A673 (cell line): ENCODE results near the gene ARFIP1. TPM values are rescaled to one million over a fixed set of nuclear protein-coding genes. Genes with fewer than 3 reads are reported as not detected.
"Not testable (repeated sequence)": the region's sequence is repeated elsewhere in the genome, so short reads cannot be mapped to it uniquely, and the experiment has no call there.

Experiments
- BruUV-seq: library from RNA; stranded (reverse); fragments of 400-500 nt; replicated peaks from 2 replicates; lab custom pipeline; 2021; lab: Mats Ljungman, UMichigan
- CTCF ChIA-PET: fragments of 300-600 bp; sonication (Branson Sonifier 250); formaldehyde crosslinking; loops from one replicate; lab custom pipeline; 2022; ENCODE audit warnings: antibody characterized with exemption; lab: Charles Lee
- POLR2A ChIA-PET: fragments of 300-600 bp; sonication (Branson Sonifier 250); formaldehyde crosslinking; loops from one replicate; lab custom pipeline; 2022; ENCODE audit warnings: antibody characterized with exemption; ENCODE audit not compliant: low non-redundant PET; lab: Charles Lee
- DNase-seq: peaks from one replicate; pipeline ENCODE4 v3.0.0-alpha.2; 2015; ENCODE audit warnings: low spot score
- H3K27ac ChIP-seq: fragments of 200-600 bp; sonication (generic); 2 replicates; pipeline ENCODE4 v1.5.1; 2016; ENCODE audit warnings: mixed run types, low read depth, mild to moderate bottlenecking, mixed read lengths, antibody characterized with exemption, low read length; ENCODE audit not compliant: poor library complexity, severe bottlenecking
- H3K27me3 ChIP-seq: fragments of 200-600 bp; sonication (generic); replicated peaks from 2 replicates; pipeline ENCODE4 v1.6.1; 2017; ENCODE audit warnings: mixed run types, low read depth, mild to moderate bottlenecking, mixed read lengths, antibody characterized with exemption, low read length; ENCODE audit not compliant: insufficient read depth, poor library complexity
- H3K36me3 ChIP-seq: fragments of 200-600 bp; sonication (generic); 2 replicates; pipeline ENCODE4 v1.6.1; 2016; ENCODE audit warnings: mixed run types, mild to moderate bottlenecking, mixed read lengths, antibody characterized with exemption, low read length; ENCODE audit not compliant: insufficient read depth, poor library complexity, severe bottlenecking
- H3K4me1 ChIP-seq: fragments of 200-600 bp; sonication (generic); 2 replicates; pipeline ENCODE4 v1.6.1; 2017; ENCODE audit warnings: mixed run types, mild to moderate bottlenecking, mixed read lengths, antibody characterized with exemption, low read length; ENCODE audit not compliant: insufficient read depth, poor library complexity, severe bottlenecking
- H3K4me3 ChIP-seq: fragments of 200-600 bp; sonication (generic); 2 replicates; pipeline ENCODE4 v1.5.1; 2016; ENCODE audit warnings: low read depth, mixed run types, mild to moderate bottlenecking, mixed read lengths, low read length; ENCODE audit not compliant: poor library complexity, severe bottlenecking
- H3K9me3 ChIP-seq: fragments of 200-600 bp; sonication (generic); 2 replicates; pipeline ENCODE4 v1.6.1; 2016; ENCODE audit warnings: mixed run types, low read depth, mild to moderate bottlenecking, mixed read lengths, antibody characterized with exemption, low read length; ENCODE audit not compliant: poor library complexity, severe bottlenecking
- EZH2 ChIP-seq: fragments of 200-600 bp; sonication (generic); IDR thresholded peaks from 2 replicates; pipeline ENCODE4 v1.6.1; 2017; ENCODE audit warnings: borderline replicate concordance, low read depth, mild to moderate bottlenecking, mixed read lengths, antibody characterized with exemption, low read length; ENCODE audit not compliant: poor library complexity, severe bottlenecking
- intact Hi-C: fragments of 100-400 bp; cut with micrococcal nuclease; formaldehyde crosslinking; loops from one replicate; pipeline ENCODE4 v1.10.0; 2022; ENCODE audit not compliant: unreplicated experiment
- total RNA-seq: library from RNA; stranded (reverse); gene quantifications from 2 replicates; pipeline ENCODE4 v1.2.3, GENCODE V29; 2021
- TF ChIP-seq, protein P1 (sequence below): fragments of 300-800, 200-600 bp; sonication (generic); conservative IDR thresholded peaks from 2 replicates; pipeline ENCODE4 v1.5.1; 2017; ENCODE audit warnings: low read depth, mild to moderate bottlenecking, antibody characterized with exemption, low read length, moderate library complexity, mixed read lengths

The ARFIP1 gene
- total RNA-seq, 1 experiment from 2014 or later: 30.4 TPM

DNA sequence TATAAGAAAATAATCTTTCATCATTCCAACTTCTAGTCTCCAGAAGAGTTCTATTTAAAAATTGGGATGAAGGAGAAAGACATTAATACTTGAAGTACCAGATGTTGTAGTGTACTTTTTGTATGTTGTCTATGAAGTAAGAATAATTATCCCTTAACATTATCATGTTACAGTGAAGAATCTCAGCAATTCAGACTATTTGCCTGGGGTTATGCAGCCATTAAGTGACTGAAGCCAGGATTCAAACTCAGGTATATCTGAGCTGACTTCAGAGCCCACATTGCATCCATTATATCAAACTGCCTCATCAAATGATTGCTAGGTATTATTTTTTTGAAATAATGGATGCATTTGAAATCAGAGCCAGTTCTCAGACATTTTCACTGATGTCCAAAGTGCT, 80.3 kb downstream of the ARFIP1 start:
- POLR2A ChIA-PET: no interaction called here
- no peaks in the 10 kb centered on the region for H3K27me3 ChIP-seq
- intact Hi-C loops: no loop called here
- CTCF ChIA-PET: no interaction called here
- no peak overlapping the region for H3K27ac ChIP-seq
- H3K4me1 ChIP-seq: peaks cover 6% of the 10 kb centered on the region
- no TSS peak for BruUV-seq
- no peak overlapping the region for H3K4me3 ChIP-seq
- no peak for DNase-seq
- no peaks in the 10 kb centered on the region for H3K36me3 ChIP-seq
- H3K9me3 ChIP-seq: no peaks in the 10 kb centered on the region
- TF ChIP-seq, protein P1, sequence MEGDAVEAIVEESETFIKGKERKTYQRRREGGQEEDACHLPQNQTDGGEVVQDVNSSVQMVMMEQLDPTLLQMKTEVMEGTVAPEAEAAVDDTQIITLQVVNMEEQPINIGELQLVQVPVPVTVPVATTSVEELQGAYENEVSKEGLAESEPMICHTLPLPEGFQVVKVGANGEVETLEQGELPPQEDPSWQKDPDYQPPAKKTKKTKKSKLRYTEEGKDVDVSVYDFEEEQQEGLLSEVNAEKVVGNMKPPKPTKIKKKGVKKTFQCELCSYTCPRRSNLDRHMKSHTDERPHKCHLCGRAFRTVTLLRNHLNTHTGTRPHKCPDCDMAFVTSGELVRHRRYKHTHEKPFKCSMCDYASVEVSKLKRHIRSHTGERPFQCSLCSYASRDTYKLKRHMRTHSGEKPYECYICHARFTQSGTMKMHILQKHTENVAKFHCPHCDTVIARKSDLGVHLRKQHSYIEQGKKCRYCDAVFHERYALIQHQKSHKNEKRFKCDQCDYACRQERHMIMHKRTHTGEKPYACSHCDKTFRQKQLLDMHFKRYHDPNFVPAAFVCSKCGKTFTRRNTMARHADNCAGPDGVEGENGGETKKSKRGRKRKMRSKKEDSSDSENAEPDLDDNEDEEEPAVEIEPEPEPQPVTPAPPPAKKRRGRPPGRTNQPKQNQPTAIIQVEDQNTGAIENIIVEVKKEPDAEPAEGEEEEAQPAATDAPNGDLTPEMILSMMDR: no peak
- no peak for TF ChIP-seq EZH2

DNA sequence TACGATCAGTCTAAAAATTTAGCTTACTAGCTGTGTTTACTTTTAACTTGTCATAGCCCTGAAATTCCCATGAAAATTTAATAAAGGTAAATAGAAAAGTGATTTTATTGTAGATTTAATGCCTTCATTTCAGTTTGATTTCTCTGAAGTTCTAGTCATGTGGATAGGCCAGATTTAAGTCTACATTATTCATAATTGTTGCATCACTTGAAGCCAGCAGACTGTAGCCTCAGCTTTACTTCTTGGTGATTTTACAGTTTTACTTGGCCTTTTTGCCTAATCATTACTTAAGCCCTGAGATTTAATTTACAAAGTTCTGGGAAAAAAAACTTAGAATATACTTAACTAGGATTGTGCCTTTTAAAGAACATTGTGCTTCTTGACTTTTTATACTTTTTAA, 82.9 kb downstream of the ARFIP1 start:
- Histone ChIP-seq H3K27me3 (no peaks in the 10 kb centered on the region), H3K4me3 (no peak overlapping the region), H3K9me3 (no peaks in the 10 kb centered on the region), H3K4me1 (peaks cover 6% of the 10 kb centered on the region), H3K27ac (no peak overlapping the region), H3K36me3 (no peaks in the 10 kb centered on the region)
- no peak for DNase-seq
- no TSS peak for BruUV-seq
- POLR2A ChIA-PET: no interaction called here
- CTCF ChIA-PET: no interaction called here
- intact Hi-C loops: no loop called here
- TF ChIP-seq, protein P1: no peak
- no peak for TF ChIP-seq EZH2

DNA sequence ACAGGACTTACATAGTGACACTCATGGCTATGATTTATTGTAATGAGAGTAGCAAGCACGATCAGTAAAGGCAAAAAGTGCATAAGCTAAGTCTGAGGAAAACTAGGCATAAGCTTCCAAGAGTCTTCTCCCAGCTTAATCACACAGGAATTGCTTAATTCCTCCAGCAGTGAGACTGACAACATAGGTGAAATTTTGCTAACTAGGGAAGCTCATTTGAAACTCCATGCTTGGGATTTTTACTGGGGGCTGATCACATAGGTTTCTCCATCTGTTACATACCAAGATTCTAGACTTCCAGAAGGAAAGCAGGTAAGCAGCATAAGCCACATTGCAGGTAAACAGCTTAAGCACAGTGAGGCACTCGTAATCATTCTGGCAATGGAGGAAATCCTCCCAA, 84.6 kb downstream of the ARFIP1 start:
- CTCF ChIA-PET: no interaction called here
- no peaks in the 10 kb centered on the region for H3K36me3 ChIP-seq
- H3K27ac ChIP-seq: no peak overlapping the region
- no peaks in the 10 kb centered on the region for H3K27me3 ChIP-seq
- BruUV-seq: no TSS peak
- no peaks in the 10 kb centered on the region for H3K9me3 ChIP-seq
- POLR2A ChIA-PET: no interaction called here
- TF ChIP-seq EZH2: no peak
- TF ChIP-seq, protein P1: no peak
- H3K4me3 ChIP-seq: no peak overlapping the region
- no peak for DNase-seq
- intact Hi-C loops: no loop called here
- H3K4me1 ChIP-seq: peaks cover 6% of the 10 kb centered on the region

DNA sequence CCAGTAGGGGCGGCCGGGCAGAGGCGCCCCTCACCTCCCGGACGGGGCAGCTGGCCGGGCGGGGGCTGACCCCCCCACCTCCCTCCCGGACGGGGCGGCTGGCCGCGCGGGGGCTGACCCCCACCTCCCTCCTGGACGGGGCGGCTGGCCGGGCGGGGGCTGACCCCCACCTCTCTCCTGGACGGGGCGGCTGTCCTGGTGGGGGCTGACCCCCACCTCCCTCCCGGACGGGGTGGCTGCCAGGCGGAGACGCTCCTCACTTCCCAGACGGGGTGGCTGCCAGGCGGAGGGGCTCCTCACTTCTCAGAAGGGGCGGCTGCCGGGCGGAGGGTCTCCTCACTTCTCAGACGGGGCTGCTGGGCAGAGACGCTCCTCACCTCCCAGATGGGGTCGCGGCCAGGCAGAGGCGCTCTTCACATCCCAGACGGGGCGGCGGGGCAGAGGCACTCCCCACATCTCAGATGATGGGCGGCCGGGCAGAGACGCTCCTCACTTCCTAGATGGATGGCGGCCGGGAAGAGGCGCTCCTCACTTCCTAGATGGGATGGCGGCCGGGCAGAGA, 86.8 kb downstream of the ARFIP1 start:
- H3K4me1 ChIP-seq, intact Hi-C loops, H3K36me3 ChIP-seq, DNase-seq, H3K4me3 ChIP-seq, CTCF ChIA-PET, H3K27ac ChIP-seq, H3K27me3 ChIP-seq, H3K9me3 ChIP-seq, BruUV-seq, POLR2A ChIA-PET: not testable (repeated sequence)
